Stromal cell of bone marrow (primary cell): ENCODE results near the gene C1orf167.

Experiments
- DNase-seq: peaks from one replicate; pipeline ENCODE4 v3.0.0-alpha.2; 2012; ENCODE audit warnings: low read depth

Gene C1orf167

DNA sequence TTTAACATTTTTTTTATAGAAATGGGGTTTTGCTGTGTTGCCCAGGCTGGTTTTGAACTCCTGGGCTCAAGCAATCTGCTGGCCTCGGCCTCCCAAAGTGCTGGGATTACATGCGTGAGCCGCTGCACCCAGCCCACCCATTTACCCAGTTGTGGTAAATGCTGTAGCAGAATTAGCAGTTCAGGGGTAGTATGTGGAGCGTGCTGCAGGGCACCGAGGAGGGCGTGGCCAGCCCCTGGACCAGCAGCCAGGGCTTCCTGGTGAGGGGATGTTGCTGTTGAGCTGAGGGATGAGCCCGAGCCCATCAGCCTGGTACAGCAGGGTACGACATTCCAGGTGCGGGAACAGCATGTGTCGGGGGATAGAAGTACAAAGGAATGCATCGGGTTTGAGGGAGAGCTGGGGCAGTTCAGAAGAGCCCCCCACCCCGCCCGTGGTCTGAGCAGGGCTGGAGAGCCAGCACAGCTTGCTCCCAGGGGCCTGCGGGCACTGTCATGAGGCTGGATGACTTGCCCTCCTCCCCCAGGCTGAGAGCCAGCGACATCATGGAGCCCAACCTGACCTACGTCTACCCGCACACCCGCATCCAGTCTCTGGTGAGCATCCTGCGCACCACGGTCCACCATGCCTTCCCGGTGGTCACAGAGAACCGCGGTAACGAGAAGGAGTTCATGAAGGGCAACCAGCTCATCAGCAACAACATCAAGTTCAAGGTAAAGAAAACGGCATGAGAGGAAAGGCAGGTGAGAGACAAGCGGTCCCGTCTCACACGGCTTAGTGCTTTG, 73.6 kb downstream of the C1orf167 start:
- DNase-seq, result no peak

DNA sequence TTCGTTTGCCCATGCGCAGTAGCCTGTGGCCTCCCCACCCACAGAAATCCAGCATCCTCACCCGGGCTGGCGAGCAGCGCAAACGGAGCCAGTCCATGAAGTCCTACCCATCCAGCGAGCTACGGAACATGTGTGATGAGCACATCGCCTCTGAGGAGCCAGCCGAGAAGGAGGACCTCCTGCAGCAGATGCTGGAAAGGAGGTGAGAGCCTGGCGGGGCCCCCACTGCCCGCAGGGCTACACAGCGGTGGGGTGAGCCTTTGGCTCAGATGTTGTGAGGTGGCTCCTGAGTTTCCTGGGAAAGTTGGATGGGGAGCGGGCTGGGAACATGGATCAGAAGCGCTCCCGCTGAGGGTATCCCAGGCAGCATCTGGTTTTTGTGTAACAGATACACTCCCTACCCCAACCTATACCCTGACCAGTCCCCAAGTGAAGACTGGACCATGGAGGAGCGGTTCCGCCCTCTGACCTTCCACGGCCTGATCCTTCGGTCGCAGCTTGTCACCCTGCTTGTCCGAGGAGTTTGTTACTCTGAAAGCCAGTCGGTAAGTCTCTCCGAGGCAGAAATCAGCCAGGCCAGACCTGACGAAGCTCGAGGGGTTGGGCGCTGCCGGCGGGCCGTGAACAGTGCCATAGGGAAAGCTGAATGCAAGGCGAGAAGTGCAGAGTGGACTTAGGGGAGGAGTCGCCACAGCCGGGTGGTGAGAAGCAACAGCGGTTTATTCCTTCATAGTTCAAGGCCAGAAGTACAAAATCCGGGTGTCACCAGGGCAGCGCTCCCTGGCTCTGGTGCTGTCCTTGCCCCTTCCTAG, 75.2 kb downstream of the C1orf167 start:
- DNase-seq, result no peak

DNA sequence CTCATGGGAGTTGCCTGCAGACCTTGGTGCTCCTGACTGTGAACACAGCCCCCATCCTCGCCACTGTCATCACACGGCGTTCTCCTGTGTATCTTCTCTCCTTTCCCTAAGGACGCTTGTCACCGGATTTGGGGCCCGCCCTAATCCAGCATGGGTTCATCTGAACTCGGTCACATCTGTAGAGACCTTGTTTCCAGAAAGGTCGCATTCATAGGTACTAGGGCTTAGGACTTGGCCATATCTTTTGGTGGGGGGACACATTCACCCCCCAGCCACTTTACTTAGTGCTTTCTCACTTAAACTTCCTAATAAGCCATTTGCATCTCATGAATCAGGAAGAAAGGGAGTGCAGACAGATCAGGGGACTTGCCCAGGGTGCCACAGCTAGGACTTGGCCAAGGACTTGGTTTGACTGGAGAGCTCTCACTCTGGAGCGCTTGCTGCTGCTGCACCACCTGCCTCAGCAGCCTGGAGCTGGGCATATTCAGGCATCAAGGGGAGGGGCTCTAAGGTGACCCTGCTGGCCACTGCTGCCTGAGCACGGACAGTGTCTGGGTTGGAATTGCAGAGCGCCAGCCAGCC, 75.9 kb downstream of the C1orf167 start:
- no peak for DNase-seq

DNA sequence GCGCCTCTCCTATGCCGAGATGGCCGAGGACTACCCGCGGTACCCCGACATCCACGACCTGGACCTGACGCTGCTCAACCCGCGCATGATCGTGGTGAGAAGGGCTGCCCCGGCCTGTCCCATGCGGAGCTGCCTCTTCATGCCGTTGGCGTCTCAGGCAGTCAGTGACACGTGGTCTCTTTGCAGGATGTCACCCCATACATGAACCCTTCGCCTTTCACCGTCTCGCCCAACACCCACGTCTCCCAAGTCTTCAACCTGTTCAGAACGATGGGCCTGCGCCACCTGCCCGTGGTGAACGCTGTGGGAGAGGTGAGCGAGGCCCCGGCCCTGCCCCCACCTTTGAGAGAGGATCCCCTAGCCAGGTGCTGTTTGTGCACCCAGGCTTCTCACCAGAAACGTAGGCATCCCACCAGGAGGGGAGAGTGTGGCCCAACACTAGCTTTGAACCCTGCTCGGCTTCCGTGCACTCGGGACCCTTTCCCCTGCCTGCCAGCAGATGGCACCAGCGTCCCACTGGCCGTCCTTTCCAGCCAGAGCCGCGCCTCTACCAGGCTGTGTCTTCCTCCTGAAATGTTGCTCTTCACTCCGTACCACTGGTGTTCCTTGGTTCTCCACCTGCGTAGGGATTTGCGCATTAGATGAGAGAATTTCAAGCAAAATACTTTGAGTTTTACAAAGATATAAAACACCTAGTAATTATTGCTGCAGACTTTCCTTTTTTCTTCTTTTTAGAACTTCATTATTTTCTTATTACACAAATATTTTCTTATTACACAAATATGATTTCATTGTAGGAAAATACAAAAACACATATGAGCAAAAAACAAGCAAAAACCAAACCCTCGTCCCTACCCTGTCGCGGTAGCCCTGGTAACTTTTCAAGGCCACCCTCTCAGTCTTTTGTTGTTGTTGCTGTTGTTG, 76.6 kb downstream of the C1orf167 start:
- peak; percentile 19 for DNase-seq
